HCT116 (cell line): ENCODE data around the gene MAPKAP1. TPM values are rescaled to one million over a fixed set of nuclear protein-coding genes. Genes with fewer than 3 reads are reported as not detected.

ENCODE experiments used
- ATAC-seq: fragments of 200-7000 bp; cut with Tn5 transposase; 2 replicates; pipeline ENCODE4 v1.9.1; 2020; ENCODE audit warnings: mild to moderate bottlenecking, moderate library complexity
- BruUV-seq: library from RNA; stranded (reverse); fragments of 400-500 nt; replicated peaks from 2 replicates; lab custom pipeline; 2021; lab: Mats Ljungman, UMichigan
- CTCF ChIA-PET: fragments of 300-600 bp; sonication (Branson Sonifier 250); formaldehyde crosslinking; loops from one replicate; lab custom pipeline; 2021; ENCODE audit warnings: antibody characterized with exemption; lab: Charles Lee
- POLR2A ChIA-PET: fragments of 300-600, 350-600 bp; sonication (Branson Sonifier 250); formaldehyde crosslinking; loops from one replicate; lab custom pipeline; 2021; ENCODE audit warnings: antibody characterized with exemption; lab: Charles Lee
- RAD21 ChIA-PET, 2 experiments: fragments of 300-600 bp; sonication (Branson Sonifier 250); formaldehyde crosslinking; loops; one replicate each; lab custom pipeline; 2023; ENCODE audit warnings: low total read pairs in 2 of 2; ENCODE audit not compliant: uncharacterized antibody in 2 of 2, unreplicated experiment in 2 of 2, low non-redundant PET in 1 of 2; lab: Charles Lee
- DNase-seq: peaks from one replicate; pipeline ENCODE4 v3.0.0-alpha.2; 2010; ENCODE audit warnings: low read depth, low spot score
- H2AFZ ChIP-seq: fragments of 200-600 bp; shearing (Covaris generic), sonication (generic); 2 replicates; pipeline ENCODE4 v1.6.1; 2017; ENCODE audit warnings: low read depth, mixed run types, mixed read lengths, antibody characterized with exemption, low read length; ENCODE audit not compliant: poor library complexity, severe bottlenecking
- H3K27ac ChIP-seq: 2 replicates; pipeline ENCODE4 v1.5.1; 2012; ENCODE audit warnings: low read depth, low read length
- H3K27me3 ChIP-seq: fragments of 200-600 bp; sonication (generic); 2 replicates; pipeline ENCODE4 v1.6.1; 2016; ENCODE audit warnings: mixed run types, low read length, mixed read lengths; ENCODE audit not compliant: insufficient read depth
- H3K36me3 ChIP-seq, 2 experiments: fragments of 200-500 bp in 1 of 2; fragments of 200-600 bp in 1 of 2; sonication (Bioruptor generic) in 1 of 2; sonication (generic) in 1 of 2; 2 replicates each; pipeline versions ENCODE4 v1.5.1 to v1.6.1; 2014 to 2016; ENCODE audit warnings: low read length in 2 of 2, inconsistent platforms in 1 of 2, mixed read lengths in 1 of 2, mixed run types in 1 of 2; ENCODE audit not compliant: insufficient read depth in 2 of 2, control insufficient read depth in 1 of 2
- H3K4me1 ChIP-seq, 2 experiments: fragments of 200-600 bp in 1 of 2; sonication (generic) in 1 of 2; 2 replicates each; pipeline versions ENCODE4 v1.5.1 to v1.6.1; 2012 to 2017; ENCODE audit warnings: low read length in 2 of 2, inconsistent platforms in 1 of 2, mild to moderate bottlenecking in 1 of 2, mixed read lengths in 1 of 2, mixed run types in 1 of 2, moderate library complexity in 1 of 2; ENCODE audit not compliant: insufficient read depth in 2 of 2, control insufficient read depth in 1 of 2
- H3K4me2 ChIP-seq: fragments of 200-600 bp; sonication (generic); 2 replicates; pipeline ENCODE4 v1.6.1; 2017; ENCODE audit warnings: mixed run types, low read length, mixed read lengths
- H3K4me3 ChIP-seq, 2 experiments: fragments of 200-600 bp in 1 of 2; sonication (generic) in 1 of 2; replicated peaks in 1 of 2; 2 replicates each; pipeline ENCODE4 v1.5.1; 2011 to 2016; ENCODE audit warnings: low read length in 2 of 2, control low read depth in 1 of 2, low read depth in 1 of 2, mild to moderate bottlenecking in 1 of 2, mixed read lengths in 1 of 2, mixed run types in 1 of 2
- H3K79me2 ChIP-seq: fragments of 200-600 bp; sonication (generic); 2 replicates; pipeline ENCODE4 v1.6.1; 2017; ENCODE audit warnings: mild to moderate bottlenecking, mixed run types, low read length, moderate library complexity, mixed read lengths; ENCODE audit not compliant: insufficient read depth
- H3K9ac ChIP-seq: fragments of 200-600 bp; sonication (generic); 2 replicates; pipeline ENCODE4 v1.6.1; 2016; ENCODE audit warnings: low read length, mixed read lengths
- H3K9me2 ChIP-seq: fragments of 200-600 bp; sonication (generic), shearing (Covaris generic); 2 replicates; pipeline ENCODE4 v1.6.1; 2017; ENCODE audit warnings: mixed run types, mild to moderate bottlenecking, moderate library complexity; ENCODE audit not compliant: insufficient read depth
- H3K9me3 ChIP-seq, 2 experiments: fragments of 200-500 bp in 1 of 2; fragments of 200-600 bp in 1 of 2; sonication (Bioruptor generic) in 1 of 2; sonication (generic) in 1 of 2; 2 replicates each; pipeline ENCODE4 v1.6.1; 2014 to 2017; ENCODE audit warnings: low read length in 2 of 2, mixed read lengths in 2 of 2, inconsistent platforms in 1 of 2, low read depth in 1 of 2, mild to moderate bottlenecking in 1 of 2, mixed run types in 1 of 2, moderate library complexity in 1 of 2; ENCODE audit not compliant: control insufficient read depth in 1 of 2, insufficient read depth in 1 of 2
- H4K20me1 ChIP-seq: fragments of 200-600 bp; sonication (generic), shearing (Covaris generic); 2 replicates; pipeline ENCODE4 v1.6.1; 2017; ENCODE audit warnings: mixed run types, mild to moderate bottlenecking, moderate library complexity; ENCODE audit not compliant: insufficient read depth
- CBX3 ChIP-seq: IDR thresholded peaks from 2 replicates; pipeline ENCODE4 v1.6.1; 2012; ENCODE audit warnings: low read depth
- CEBPB ChIP-seq: IDR thresholded peaks from 2 replicates; pipeline ENCODE4 v1.6.1; 2012; ENCODE audit warnings: low read depth
- CTCF ChIP-seq, 3 experiments: fragments of 200-600 bp in 1 of 3; sonication (generic) in 1 of 3; IDR thresholded peaks in 2 of 3; conservative IDR thresholded peaks in 1 of 3; 2 replicates each; pipeline ENCODE4 v1.5.1; 2012 to 2017; ENCODE audit warnings: low read depth in 2 of 3, low read length in 2 of 3, antibody characterized with exemption in 1 of 3, borderline replicate concordance in 1 of 3, control low read depth in 1 of 3, mild to moderate bottlenecking in 1 of 3, mixed read lengths in 1 of 3, mixed run types in 1 of 3, moderate library complexity in 1 of 3; ENCODE audit not compliant: insufficient read depth in 1 of 3
- ELF1 ChIP-seq: IDR thresholded peaks from 2 replicates; pipeline ENCODE4 v1.6.1; 2012; ENCODE audit warnings: low read depth, borderline replicate concordance
- FOSL1 ChIP-seq: IDR thresholded peaks from 2 replicates; pipeline ENCODE4 v1.6.1; 2012; ENCODE audit warnings: low read depth
- JUND ChIP-seq: IDR thresholded peaks from 2 replicates; pipeline ENCODE4 v1.6.1; 2012
- MAX ChIP-seq: IDR thresholded peaks from 2 replicates; pipeline ENCODE4 v1.6.1; 2012
- REST ChIP-seq: IDR thresholded peaks from 2 replicates; pipeline ENCODE4 v1.6.1; 2012; ENCODE audit warnings: low read depth
- TCF7L2 ChIP-seq: IDR thresholded peaks from 2 replicates; pipeline ENCODE4 v1.7.0; 2011; ENCODE audit warnings: borderline replicate concordance, inconsistent platforms; ENCODE audit not compliant: insufficient read depth, insufficient read length; ENCODE audit errors: extremely low read depth
- ZBTB33 ChIP-seq: IDR thresholded peaks from 2 replicates; pipeline ENCODE4 v1.6.1; 2011; ENCODE audit warnings: mild to moderate bottlenecking, low read length, moderate library complexity; ENCODE audit not compliant: insufficient replicate concordance; ENCODE audit errors: extremely low read depth
- ZFX ChIP-seq: fragments of 450-650 bp; IDR thresholded peaks from 2 replicates; pipeline ENCODE4 v1.6.1; 2017
- intact Hi-C: fragments of 100-400 bp; cut with micrococcal nuclease; formaldehyde crosslinking; loops from 2 replicates; pipeline ENCODE4 v1.10.0; 2022
- total RNA-seq: library from RNA; stranded (reverse); gene quantifications from one replicate; pipeline ENCODE4 v1.2.1, GENCODE V29; 2021; ENCODE audit not compliant: unreplicated experiment

The MAPKAP1 gene
- total RNA-seq, 1 experiment from 2014 or later = 72.5 TPM

- Histone ChIP-seq H3K9me3 (no peaks in the 10 kb centered on the region), H3K4me2 (no peak overlapping the region), H3K4me3 (no peak overlapping the region), H4K20me1 (no peaks in the 10 kb centered on the region), H3K27me3 (no peaks in the 10 kb centered on the region), H3K79me2 (peaks cover 22% of the 10 kb centered on the region), H3K9me2 (no peaks in the 10 kb centered on the region), H3K36me3 (no peaks in the 10 kb centered on the region), H3K9ac (no peak overlapping the region), H3K4me1 (no peaks in the 10 kb centered on the region), H2AFZ (no peak overlapping the region), H3K27ac (no peak overlapping the region)
- no TSS peak for BruUV-seq
- ATAC-seq (no peak), DNase-seq (no peak)
- ChIA-PET RAD21 (no interaction called here), CTCF (no interaction called here), POLR2A (no interaction called here)
- TF ChIP-seq JUND = no peak
- TF ChIP-seq CBX3 = no peak
- TF ChIP-seq ELF1 = no peak
- TF ChIP-seq CTCF (IDR thresholded peaks at IDR 0.05 in 2 of 3, conservative IDR thresholded peaks at IDR 0.05 in 1 of 3; ENCODE audit: borderline replicate concordance in 1 of 3, insufficient read depth in 1 of 3, low read depth in 2 of 3, low read length in 2 of 3) = no peak
- no peak for TF ChIP-seq ZFX
- TF ChIP-seq FOSL1 = no peak
- no peak for TF ChIP-seq CEBPB
- no peak for TF ChIP-seq MAX
- no peak for TF ChIP-seq REST
- no peak for TF ChIP-seq TCF7L2
- TF ChIP-seq ZBTB33 = no peak
- intact Hi-C loops = no loop called here
These were observed 64.7 kb downstream of the MAPKAP1 start for GRCh38 chr9:125642311-125642710.
